T-helper 2 cell treated with Interferon-gamma antibody and Interleukin-4, amounts not matched to agents 5 μg/mL and 100 μg/mL, for 36 hours (primary cell): ENCODE data around the gene CACNA1I.

Source experiments
- DNase-seq: peaks from one replicate; pipeline ENCODE4 v3.0.0; 2021; ENCODE audit warnings: low spot score
- H3K27ac Mint-ChIP-seq: one replicate; pipeline ENCODE4 v1.8.0; 2021; ENCODE audit warnings: mild to moderate bottlenecking, mixed read lengths
- H3K27me3 Mint-ChIP-seq: one replicate; pipeline ENCODE4 v1.8.0; 2021; ENCODE audit warnings: low read depth, mixed read lengths
- H3K36me3 Mint-ChIP-seq: one replicate; pipeline ENCODE4 v1.8.0; 2021; ENCODE audit warnings: low read depth, mixed read lengths
- H3K4me1 Mint-ChIP-seq: one replicate; pipeline ENCODE4 v1.8.0; 2021; ENCODE audit warnings: low read depth, mixed read lengths
- H3K4me3 Mint-ChIP-seq: one replicate; pipeline ENCODE4 v1.8.0; 2022; ENCODE audit warnings: mild to moderate bottlenecking, moderate library complexity, mixed read lengths
- H3K9me3 Mint-ChIP-seq: one replicate; pipeline ENCODE4 v1.8.0; 2021; ENCODE audit warnings: mixed read lengths

CACNA1I gene

DNA sequence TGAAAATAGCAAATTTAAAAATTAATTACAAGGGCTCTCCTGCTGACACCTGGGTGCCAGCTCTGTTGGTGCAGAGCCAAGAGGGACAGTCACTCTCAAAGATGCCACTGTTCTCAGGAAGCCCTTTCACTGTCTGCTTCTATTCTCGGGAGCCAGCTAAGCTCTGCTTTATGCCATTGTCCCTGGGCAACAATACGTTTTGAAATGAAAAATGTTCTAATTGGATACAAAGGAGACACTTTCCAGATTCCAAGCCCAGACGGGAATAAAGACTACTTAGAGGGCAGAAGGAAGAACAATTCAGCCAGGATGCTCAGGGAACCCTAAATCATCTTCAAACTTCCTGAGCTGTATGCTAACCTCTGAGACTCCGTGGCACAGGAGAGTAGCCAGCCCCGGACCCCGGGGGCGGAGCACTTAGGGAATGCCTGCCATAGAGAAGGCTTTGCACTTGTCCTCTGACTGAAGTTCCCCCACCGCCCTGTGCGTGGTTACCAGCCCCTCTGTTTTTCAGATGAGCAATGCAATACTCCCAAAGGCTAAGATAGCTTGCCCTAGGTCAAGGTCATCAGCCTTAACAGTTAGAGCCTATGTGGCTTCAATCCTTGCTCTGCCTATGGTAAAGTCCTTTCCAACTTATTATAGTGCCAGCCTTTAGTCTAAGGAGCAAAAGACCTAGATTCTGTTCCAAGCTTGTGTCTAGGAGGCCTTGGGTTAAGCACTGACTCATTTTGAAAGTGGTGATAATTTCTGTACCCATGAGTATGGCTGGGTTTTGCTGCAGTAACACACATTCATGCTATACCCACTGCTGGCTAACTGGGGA lies 150.9 kb downstream of the CACNA1I start:
- no peak overlapping the region for H3K27ac Mint-ChIP-seq
- H3K4me1 Mint-ChIP-seq = peaks cover 13% of the 10 kb centered on the region
- peaks cover 10% of the 10 kb centered on the region for H3K27me3 Mint-ChIP-seq
- no peak for DNase-seq
- peaks cover 3% of the 10 kb centered on the region for H3K36me3 Mint-ChIP-seq
- peaks cover 9% of the 10 kb centered on the region for H3K9me3 Mint-ChIP-seq
- H3K4me3 Mint-ChIP-seq = no peak overlapping the region

- no peak for DNase-seq
- Mint-ChIP-seq H3K9me3 (peaks cover 9% of the 10 kb centered on the region), H3K4me1 (peaks cover 13% of the 10 kb centered on the region), H3K4me3 (no peak overlapping the region), H3K36me3 (peaks cover 3% of the 10 kb centered on the region), H3K27me3 (peaks cover 14% of the 10 kb centered on the region), H3K27ac (no peak overlapping the region)
Measured at GRCh38 chr22:39722032-39722325, 151.4 kb downstream of the CACNA1I start.

GRCh38 chr22:39722501-39722900 lies 151.9 kb downstream of the CACNA1I start:
- no peak for DNase-seq
- peaks cover 13% of the 10 kb centered on the region for H3K4me1 Mint-ChIP-seq
- no peak overlapping the region for H3K4me3 Mint-ChIP-seq
- peaks cover 19% of the 10 kb centered on the region for H3K27me3 Mint-ChIP-seq
- H3K27ac Mint-ChIP-seq = no peak overlapping the region
- peaks cover 3% of the 10 kb centered on the region for H3K36me3 Mint-ChIP-seq
- H3K9me3 Mint-ChIP-seq = peaks cover 9% of the 10 kb centered on the region

DNA sequence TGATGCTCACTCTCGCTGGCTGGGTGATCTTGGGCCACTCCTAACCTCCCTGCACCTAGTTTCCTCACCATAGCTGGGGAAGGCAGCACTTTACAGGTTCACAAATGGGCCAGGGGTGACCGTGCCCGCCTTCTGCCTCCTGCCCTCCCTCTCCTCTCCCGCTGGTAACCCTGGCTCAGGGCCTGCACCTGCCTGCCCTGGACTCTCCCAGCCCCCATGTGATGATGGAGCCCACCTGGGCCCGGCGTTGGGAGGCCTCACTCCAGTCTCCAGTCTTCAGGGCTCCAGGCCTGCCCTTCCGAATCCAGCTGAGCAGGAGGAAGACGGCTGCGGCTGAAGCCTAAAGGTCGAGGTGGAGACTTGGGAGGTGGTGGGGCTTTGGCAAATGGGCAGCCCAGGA lies 152.9 kb downstream of the CACNA1I start:
- DNase-seq = no peak
- Mint-ChIP-seq H3K27me3 (peaks cover 22% of the 10 kb centered on the region), H3K27ac (no peak overlapping the region), H3K9me3 (peaks cover 9% of the 10 kb centered on the region), H3K4me1 (peaks cover 9% of the 10 kb centered on the region), H3K4me3 (no peak overlapping the region), H3K36me3 (peaks cover 3% of the 10 kb centered on the region)

- peaks cover 22% of the 10 kb centered on the region for H3K27me3 Mint-ChIP-seq
- no peak overlapping the region for H3K4me3 Mint-ChIP-seq
- DNase-seq = no peak
- H3K9me3 Mint-ChIP-seq = peaks cover 9% of the 10 kb centered on the region
- H3K27ac Mint-ChIP-seq = no peak overlapping the region
- peaks cover 3% of the 10 kb centered on the region for H3K36me3 Mint-ChIP-seq
- H3K4me1 Mint-ChIP-seq = peaks cover 9% of the 10 kb centered on the region
Measured at GRCh38 chr22:39723899-39724351, 153.4 kb downstream of the CACNA1I start.

DNA sequence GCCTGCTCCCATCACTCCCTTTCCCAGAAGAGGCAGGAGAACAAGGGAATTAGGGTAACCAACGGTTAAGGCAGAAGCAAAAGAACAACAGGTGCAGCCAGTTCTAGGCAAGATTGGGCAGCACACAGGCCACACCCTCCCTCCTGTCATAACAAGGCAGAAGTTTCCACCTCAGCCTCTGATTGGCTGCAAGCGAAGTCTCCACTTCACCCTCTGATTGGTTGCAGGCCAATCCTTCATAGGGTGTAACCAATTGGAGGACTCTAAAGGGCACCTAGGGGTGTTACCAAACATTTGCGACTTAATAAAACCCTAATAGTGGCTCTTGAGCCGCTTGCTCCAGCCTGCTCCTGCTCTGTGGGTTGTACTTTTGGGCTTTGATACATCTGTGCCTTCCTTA lies 153.8 kb downstream of the CACNA1I start:
- Mint-ChIP-seq H3K4me3 (no peak overlapping the region), H3K36me3 (peaks cover 3% of the 10 kb centered on the region), H3K4me1 (peaks cover 7% of the 10 kb centered on the region), H3K9me3 (peaks cover 9% of the 10 kb centered on the region), H3K27ac (no peak overlapping the region), H3K27me3 (peaks cover 22% of the 10 kb centered on the region)
- DNase-seq = no peak

GRCh38 chr22:39724857-39725256 lies 154.3 kb downstream of the CACNA1I start:
- DNase-seq = no peak
- Mint-ChIP-seq H3K27me3 (peaks cover 22% of the 10 kb centered on the region), H3K36me3 (peaks cover 3% of the 10 kb centered on the region), H3K27ac (no peak overlapping the region), H3K4me1 (peaks cover 5% of the 10 kb centered on the region), H3K9me3 (peaks cover 9% of the 10 kb centered on the region), H3K4me3 (no peak overlapping the region)

- DNase-seq = no peak
Measured at GRCh38 chr22:39725351-39726035, 154.9 kb downstream of the CACNA1I start.

DNA sequence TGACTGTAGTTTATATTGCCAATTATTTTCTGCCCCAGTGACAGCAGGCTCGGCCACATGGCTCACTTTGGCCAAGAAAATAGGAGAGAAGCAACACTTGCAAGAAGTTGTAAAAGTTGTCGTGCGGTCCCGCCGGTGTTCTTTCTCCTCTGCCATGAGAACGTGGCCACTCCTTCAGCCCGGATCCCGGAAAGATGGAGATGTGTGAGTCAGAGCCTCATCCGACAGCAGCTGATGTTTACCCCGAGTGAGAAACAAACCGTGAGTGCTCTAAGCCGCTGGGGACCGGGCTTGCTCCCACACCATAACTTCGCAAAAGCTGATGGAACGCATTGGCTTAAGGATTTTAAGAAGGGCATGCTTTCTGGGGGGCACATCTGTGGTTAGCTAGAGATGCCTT lies 157.0 kb downstream of the CACNA1I start:
- H3K36me3 Mint-ChIP-seq = no peaks in the 10 kb centered on the region
- H3K27ac Mint-ChIP-seq = no peak overlapping the region
- no peak for DNase-seq
- no peak overlapping the region for H3K4me3 Mint-ChIP-seq
- H3K9me3 Mint-ChIP-seq = peaks cover under 1% of the 10 kb centered on the region
- no peaks in the 10 kb centered on the region for H3K4me1 Mint-ChIP-seq
- H3K27me3 Mint-ChIP-seq = peaks cover 21% of the 10 kb centered on the region

More at GRCh38 chr22:39725351-39726035, 154.9 kb downstream of the CACNA1I start:
- peaks cover 9% of the 10 kb centered on the region for H3K9me3 Mint-ChIP-seq
- no peak overlapping the region for H3K27ac Mint-ChIP-seq
- peaks cover 20% of the 10 kb centered on the region for H3K27me3 Mint-ChIP-seq
- no peak overlapping the region for H3K4me3 Mint-ChIP-seq
- H3K4me1 Mint-ChIP-seq = peaks cover 4% of the 10 kb centered on the region
- H3K36me3 Mint-ChIP-seq = peaks cover 3% of the 10 kb centered on the region

DNA sequence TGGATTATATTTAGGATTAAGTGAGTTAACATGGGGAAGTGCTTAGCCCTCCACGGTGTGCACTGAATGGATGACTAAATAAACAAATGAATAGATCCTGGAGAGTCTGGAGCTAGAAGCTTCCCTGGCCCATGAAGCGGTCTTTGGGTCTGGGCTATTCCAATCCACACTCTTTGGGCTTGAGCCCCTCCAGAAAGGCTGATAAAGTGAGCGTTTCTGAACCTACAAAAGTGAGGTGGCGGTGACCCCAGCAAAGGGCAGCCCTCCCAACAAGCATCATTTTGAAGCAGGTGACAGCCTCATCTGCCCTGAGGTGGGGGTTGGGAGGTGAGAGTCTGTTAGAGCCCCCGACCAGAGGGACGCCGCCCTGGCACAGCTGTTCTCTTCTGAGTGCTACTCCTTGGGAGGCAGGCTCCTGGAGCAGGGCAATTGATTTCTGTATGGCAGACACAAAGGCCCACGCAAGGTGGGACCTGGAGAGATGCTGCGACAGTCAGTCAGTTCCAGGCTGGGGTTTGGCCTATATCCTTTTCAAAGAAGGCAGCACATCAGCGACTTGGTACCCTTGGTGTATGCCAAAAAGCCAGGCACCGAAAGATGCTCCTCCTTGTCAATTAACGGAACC lies 157.8 kb downstream of the CACNA1I start:
- Mint-ChIP-seq H3K4me3 (no peak overlapping the region), H3K4me1 (no peaks in the 10 kb centered on the region), H3K27ac (no peak overlapping the region), H3K9me3 (no peaks in the 10 kb centered on the region), H3K36me3 (no peaks in the 10 kb centered on the region), H3K27me3 (peaks cover 27% of the 10 kb centered on the region)
- DNase-seq = no peak

GRCh38 chr22:39729141-39729934 lies 158.8 kb downstream of the CACNA1I start:
- no peaks in the 10 kb centered on the region for H3K9me3 Mint-ChIP-seq
- no peak overlapping the region for H3K27ac Mint-ChIP-seq
- peaks cover 30% of the 10 kb centered on the region for H3K27me3 Mint-ChIP-seq
- H3K4me1 Mint-ChIP-seq = no peaks in the 10 kb centered on the region
- H3K4me3 Mint-ChIP-seq = no peak overlapping the region
- DNase-seq = no peak
- no peaks in the 10 kb centered on the region for H3K36me3 Mint-ChIP-seq

GRCh38 chr22:39731481-39731880 lies 160.9 kb downstream of the CACNA1I start:
- H3K4me3 Mint-ChIP-seq = no peak overlapping the region
- no peak overlapping the region for H3K27ac Mint-ChIP-seq
- DNase-seq = no peak
- H3K9me3 Mint-ChIP-seq = no peaks in the 10 kb centered on the region
- no peaks in the 10 kb centered on the region for H3K4me1 Mint-ChIP-seq
- peaks cover 37% of the 10 kb centered on the region for H3K27me3 Mint-ChIP-seq
- H3K36me3 Mint-ChIP-seq = no peaks in the 10 kb centered on the region

DNA sequence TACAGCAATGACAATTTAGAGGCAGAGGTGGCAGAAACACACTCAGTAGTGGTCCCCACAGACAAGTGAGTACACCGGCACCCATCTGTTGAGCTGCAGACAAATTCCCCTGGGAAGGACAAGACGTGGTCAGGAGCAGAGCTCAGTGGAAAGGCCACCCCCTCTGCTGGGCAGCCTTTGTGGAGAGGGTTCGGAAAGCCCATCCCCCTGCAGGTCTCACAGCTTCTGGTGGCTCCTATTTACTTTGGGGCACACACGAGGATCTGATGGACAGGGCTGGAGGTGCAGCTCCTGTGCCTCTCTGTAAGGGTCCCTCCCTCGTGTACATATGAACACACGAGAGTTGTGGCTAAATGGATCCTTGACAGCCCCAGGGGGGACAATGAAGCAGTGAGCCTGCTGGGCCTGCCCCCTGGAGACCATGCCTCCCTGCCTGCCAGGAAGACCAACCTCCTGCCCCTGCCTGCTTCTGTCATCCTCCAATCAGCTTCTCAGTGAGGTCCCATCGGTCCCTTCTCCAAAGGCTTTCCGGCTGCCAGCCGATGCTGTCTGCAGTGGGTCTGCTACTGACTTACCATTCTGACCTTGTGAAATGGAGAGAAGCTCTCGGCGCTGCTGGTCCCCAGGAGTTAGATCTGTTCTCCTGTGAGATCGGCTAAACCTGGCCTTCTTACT lies 161.5 kb downstream of the CACNA1I start:
- Mint-ChIP-seq H3K27me3 (peaks cover 36% of the 10 kb centered on the region), H3K36me3 (no peaks in the 10 kb centered on the region), H3K4me1 (no peaks in the 10 kb centered on the region), H3K27ac (no peak overlapping the region), H3K4me3 (no peak overlapping the region), H3K9me3 (no peaks in the 10 kb centered on the region)
- no peak for DNase-seq
